ENCODE measurements around the gene PCDHB13.

GRCh38 chr5:141236516-141237313 is 23.0 kb downstream of the PCDHB13 start:
- TF ChIP-seq CTCF (IDR thresholded peaks at IDR 0.05) (no peak), ZFX (IDR thresholded peaks at IDR 0.05; ENCODE audit: borderline replicate concordance) (no peak)

Data from 22Rv1 (cell line).